IPS-15b (cell line): ENCODE data around the gene GSTM4.
"Not testable (repeated sequence)": the region's sequence is repeated elsewhere in the genome, so short reads cannot be mapped to it uniquely, and the experiment has no call there.

Experiments used
- H3K27me3 ChIP-seq: one replicate; pipeline ENCODE4 v1.6.1; 2013; ENCODE audit warnings: low read length; ENCODE audit not compliant: control insufficient read depth, insufficient read depth
- H3K36me3 ChIP-seq: one replicate; pipeline ENCODE4 v1.6.1; 2013; ENCODE audit warnings: low read length; ENCODE audit not compliant: control insufficient read depth, insufficient read depth
- H3K4me1 ChIP-seq: one replicate; pipeline ENCODE4 v1.6.1; 2013; ENCODE audit warnings: mild to moderate bottlenecking, low read length; ENCODE audit not compliant: control insufficient read depth, insufficient read depth
- H3K4me3 ChIP-seq: one replicate; pipeline ENCODE4 v1.5.1; 2013; ENCODE audit warnings: low read depth, low read length
- H3K9ac ChIP-seq: one replicate; pipeline ENCODE4 v1.6.1; 2013; ENCODE audit warnings: low read depth, mild to moderate bottlenecking, low read length
- H3K9me3 ChIP-seq: one replicate; pipeline ENCODE4 v1.6.1; 2013; ENCODE audit warnings: mild to moderate bottlenecking, low read length; ENCODE audit not compliant: control insufficient read depth, insufficient read depth

GSTM4 gene

GRCh38 chr1:109705411-109705810 lies 49.5 kb downstream of the GSTM4 start:
- Histone ChIP-seq H3K27me3 (no peaks in the 10 kb centered on the region), H3K9me3 (no peaks in the 10 kb centered on the region), H3K4me3 (no peak overlapping the region), H3K36me3 (no peaks in the 10 kb centered on the region), H3K4me1 (no peaks in the 10 kb centered on the region), H3K9ac (no peak overlapping the region)

- not testable (repeated sequence) for H3K4me1 ChIP-seq, H3K9me3 ChIP-seq, H3K27me3 ChIP-seq, H3K4me3 ChIP-seq, H3K36me3 ChIP-seq, H3K9ac ChIP-seq
Observed at GRCh38 chr1:109708949-109709348, 53.0 kb downstream of the GSTM4 start.

GRCh38 chr1:109709822-109710221 lies 53.9 kb downstream of the GSTM4 start:
- not testable (repeated sequence) for H3K27me3 ChIP-seq, H3K4me1 ChIP-seq, H3K36me3 ChIP-seq, H3K9ac ChIP-seq, H3K4me3 ChIP-seq, H3K9me3 ChIP-seq
